A673 (cell line): ENCODE measurements around the gene MAST4. TPM values are rescaled to one million over a fixed set of nuclear protein-coding genes. Genes with fewer than 3 reads are reported as not detected.

ENCODE experiments used
- BruUV-seq: library from RNA; stranded (reverse); fragments of 400-500 nt; replicated peaks from 2 replicates; lab custom pipeline; 2021; lab: Mats Ljungman, UMichigan
- CTCF ChIA-PET: fragments of 300-600 bp; sonication (Branson Sonifier 250); formaldehyde crosslinking; loops from one replicate; lab custom pipeline; 2022; ENCODE audit warnings: antibody characterized with exemption; lab: Charles Lee
- POLR2A ChIA-PET: fragments of 300-600 bp; sonication (Branson Sonifier 250); formaldehyde crosslinking; loops from one replicate; lab custom pipeline; 2022; ENCODE audit warnings: antibody characterized with exemption; ENCODE audit not compliant: low non-redundant PET; lab: Charles Lee
- DNase-seq: peaks from one replicate; pipeline ENCODE4 v3.0.0-alpha.2; 2015; ENCODE audit warnings: low spot score
- H3K27ac ChIP-seq: fragments of 200-600 bp; sonication (generic); 2 replicates; pipeline ENCODE4 v1.5.1; 2016; ENCODE audit warnings: mixed run types, low read depth, mild to moderate bottlenecking, mixed read lengths, antibody characterized with exemption, low read length; ENCODE audit not compliant: poor library complexity, severe bottlenecking
- H3K27me3 ChIP-seq: fragments of 200-600 bp; sonication (generic); replicated peaks from 2 replicates; pipeline ENCODE4 v1.6.1; 2017; ENCODE audit warnings: mixed run types, low read depth, mild to moderate bottlenecking, mixed read lengths, antibody characterized with exemption, low read length; ENCODE audit not compliant: insufficient read depth, poor library complexity
- H3K36me3 ChIP-seq: fragments of 200-600 bp; sonication (generic); 2 replicates; pipeline ENCODE4 v1.6.1; 2016; ENCODE audit warnings: mixed run types, mild to moderate bottlenecking, mixed read lengths, antibody characterized with exemption, low read length; ENCODE audit not compliant: insufficient read depth, poor library complexity, severe bottlenecking
- H3K4me1 ChIP-seq: fragments of 200-600 bp; sonication (generic); 2 replicates; pipeline ENCODE4 v1.6.1; 2017; ENCODE audit warnings: mixed run types, mild to moderate bottlenecking, mixed read lengths, antibody characterized with exemption, low read length; ENCODE audit not compliant: insufficient read depth, poor library complexity, severe bottlenecking
- H3K4me3 ChIP-seq: fragments of 200-600 bp; sonication (generic); 2 replicates; pipeline ENCODE4 v1.5.1; 2016; ENCODE audit warnings: low read depth, mixed run types, mild to moderate bottlenecking, mixed read lengths, low read length; ENCODE audit not compliant: poor library complexity, severe bottlenecking
- H3K9me3 ChIP-seq: fragments of 200-600 bp; sonication (generic); 2 replicates; pipeline ENCODE4 v1.6.1; 2016; ENCODE audit warnings: mixed run types, low read depth, mild to moderate bottlenecking, mixed read lengths, antibody characterized with exemption, low read length; ENCODE audit not compliant: poor library complexity, severe bottlenecking
- EZH2 ChIP-seq: fragments of 200-600 bp; sonication (generic); IDR thresholded peaks from 2 replicates; pipeline ENCODE4 v1.6.1; 2017; ENCODE audit warnings: borderline replicate concordance, low read depth, mild to moderate bottlenecking, mixed read lengths, antibody characterized with exemption, low read length; ENCODE audit not compliant: poor library complexity, severe bottlenecking
- intact Hi-C: fragments of 100-400 bp; cut with micrococcal nuclease; formaldehyde crosslinking; loops from one replicate; pipeline ENCODE4 v1.10.0; 2022; ENCODE audit not compliant: unreplicated experiment
- total RNA-seq: library from RNA; stranded (reverse); gene quantifications from 2 replicates; pipeline ENCODE4 v1.2.3, GENCODE V29; 2021
- TF ChIP-seq, protein P1 (sequence below): fragments of 300-800, 200-600 bp; sonication (generic); conservative IDR thresholded peaks from 2 replicates; pipeline ENCODE4 v1.5.1; 2017; ENCODE audit warnings: low read depth, mild to moderate bottlenecking, antibody characterized with exemption, low read length, moderate library complexity, mixed read lengths

MAST4 gene
- total RNA-seq, 1 experiment from 2014 or later, result 4.5 TPM

DNA sequence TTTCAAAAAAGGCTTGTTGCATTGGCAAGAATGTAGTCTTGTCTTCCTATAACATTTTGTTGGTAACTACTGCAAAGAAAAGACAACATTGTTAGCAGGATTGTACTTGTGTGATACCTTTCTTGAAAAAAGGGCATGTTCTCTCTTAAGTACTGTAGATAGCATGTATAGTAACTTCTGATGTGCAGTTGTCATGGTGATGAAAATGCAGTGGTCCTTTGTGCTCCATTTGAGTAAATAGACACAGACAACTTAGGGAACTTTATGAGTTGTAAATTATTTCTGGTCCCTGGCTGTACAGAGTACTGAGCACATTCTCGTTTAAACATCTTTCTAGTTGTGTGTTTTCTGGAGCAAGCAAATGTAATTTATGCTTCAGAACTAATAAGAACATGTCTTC is 497.1 kb downstream of the MAST4 start:
- ChIA-PET POLR2A (no interaction called here), CTCF (no interaction called here)
- Histone ChIP-seq H3K9me3 (no peaks in the 10 kb centered on the region), H3K27ac (no peak overlapping the region), H3K27me3 (no peaks in the 10 kb centered on the region), H3K4me3 (no peak overlapping the region), H3K36me3 (no peaks in the 10 kb centered on the region), H3K4me1 (peaks cover 4% of the 10 kb centered on the region)
- TF ChIP-seq, protein P1, sequence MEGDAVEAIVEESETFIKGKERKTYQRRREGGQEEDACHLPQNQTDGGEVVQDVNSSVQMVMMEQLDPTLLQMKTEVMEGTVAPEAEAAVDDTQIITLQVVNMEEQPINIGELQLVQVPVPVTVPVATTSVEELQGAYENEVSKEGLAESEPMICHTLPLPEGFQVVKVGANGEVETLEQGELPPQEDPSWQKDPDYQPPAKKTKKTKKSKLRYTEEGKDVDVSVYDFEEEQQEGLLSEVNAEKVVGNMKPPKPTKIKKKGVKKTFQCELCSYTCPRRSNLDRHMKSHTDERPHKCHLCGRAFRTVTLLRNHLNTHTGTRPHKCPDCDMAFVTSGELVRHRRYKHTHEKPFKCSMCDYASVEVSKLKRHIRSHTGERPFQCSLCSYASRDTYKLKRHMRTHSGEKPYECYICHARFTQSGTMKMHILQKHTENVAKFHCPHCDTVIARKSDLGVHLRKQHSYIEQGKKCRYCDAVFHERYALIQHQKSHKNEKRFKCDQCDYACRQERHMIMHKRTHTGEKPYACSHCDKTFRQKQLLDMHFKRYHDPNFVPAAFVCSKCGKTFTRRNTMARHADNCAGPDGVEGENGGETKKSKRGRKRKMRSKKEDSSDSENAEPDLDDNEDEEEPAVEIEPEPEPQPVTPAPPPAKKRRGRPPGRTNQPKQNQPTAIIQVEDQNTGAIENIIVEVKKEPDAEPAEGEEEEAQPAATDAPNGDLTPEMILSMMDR, result no peak
- TF ChIP-seq EZH2, result no peak
- no TSS peak for BruUV-seq
- DNase-seq, result no peak
- intact Hi-C loops, result no loop called here

DNA sequence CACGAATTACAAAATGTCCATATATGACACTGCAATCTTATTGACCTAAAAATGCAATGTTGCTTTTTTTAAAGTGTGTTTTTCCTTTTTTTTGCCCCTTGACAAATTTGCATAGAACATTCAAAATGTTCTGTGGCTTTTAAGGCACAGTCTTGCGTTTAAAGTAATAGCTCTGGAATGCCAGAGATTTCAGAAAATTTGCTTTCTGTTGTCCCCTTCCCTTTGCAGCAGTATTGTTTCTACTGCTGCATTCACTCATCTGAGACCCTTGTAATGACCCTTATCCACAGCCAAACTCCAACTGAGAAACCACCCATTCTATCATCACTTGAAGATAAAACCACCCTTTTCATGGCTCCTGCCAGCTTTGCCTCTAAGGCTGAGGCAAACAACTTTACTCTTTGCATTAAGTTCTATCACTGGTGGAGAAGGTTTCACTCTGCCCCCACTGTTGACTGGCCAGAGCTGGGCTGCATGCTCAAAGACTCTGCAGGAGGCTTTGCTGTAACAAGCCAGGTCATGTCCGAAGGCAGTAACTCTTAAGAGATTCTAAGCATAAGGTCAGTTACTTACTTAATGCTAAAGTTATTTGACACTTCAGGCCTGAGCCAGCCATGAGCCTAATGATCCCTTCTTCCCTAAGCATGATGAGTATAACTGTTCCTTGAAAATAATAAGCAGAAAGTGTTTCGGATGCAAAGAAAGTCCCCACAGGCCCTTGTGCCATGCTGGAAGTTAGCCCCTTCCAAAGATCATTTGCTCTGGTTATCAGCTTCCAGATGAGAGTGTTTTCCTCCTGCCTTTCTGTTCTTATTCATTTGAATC is 498.5 kb downstream of the MAST4 start:
- POLR2A ChIA-PET, result no interaction called here
- H3K27me3 ChIP-seq, result no peaks in the 10 kb centered on the region
- BruUV-seq, result no TSS peak
- H3K4me3 ChIP-seq, result no peak overlapping the region
- CTCF ChIA-PET, result no interaction called here
- no peaks in the 10 kb centered on the region for H3K36me3 ChIP-seq
- no peak overlapping the region for H3K27ac ChIP-seq
- TF ChIP-seq, protein P1, result no peak
- TF ChIP-seq EZH2, result no peak
- DNase-seq, result no peak
- peaks cover 4% of the 10 kb centered on the region for H3K4me1 ChIP-seq
- H3K9me3 ChIP-seq, result no peaks in the 10 kb centered on the region
- intact Hi-C loops, result no loop called here

DNA sequence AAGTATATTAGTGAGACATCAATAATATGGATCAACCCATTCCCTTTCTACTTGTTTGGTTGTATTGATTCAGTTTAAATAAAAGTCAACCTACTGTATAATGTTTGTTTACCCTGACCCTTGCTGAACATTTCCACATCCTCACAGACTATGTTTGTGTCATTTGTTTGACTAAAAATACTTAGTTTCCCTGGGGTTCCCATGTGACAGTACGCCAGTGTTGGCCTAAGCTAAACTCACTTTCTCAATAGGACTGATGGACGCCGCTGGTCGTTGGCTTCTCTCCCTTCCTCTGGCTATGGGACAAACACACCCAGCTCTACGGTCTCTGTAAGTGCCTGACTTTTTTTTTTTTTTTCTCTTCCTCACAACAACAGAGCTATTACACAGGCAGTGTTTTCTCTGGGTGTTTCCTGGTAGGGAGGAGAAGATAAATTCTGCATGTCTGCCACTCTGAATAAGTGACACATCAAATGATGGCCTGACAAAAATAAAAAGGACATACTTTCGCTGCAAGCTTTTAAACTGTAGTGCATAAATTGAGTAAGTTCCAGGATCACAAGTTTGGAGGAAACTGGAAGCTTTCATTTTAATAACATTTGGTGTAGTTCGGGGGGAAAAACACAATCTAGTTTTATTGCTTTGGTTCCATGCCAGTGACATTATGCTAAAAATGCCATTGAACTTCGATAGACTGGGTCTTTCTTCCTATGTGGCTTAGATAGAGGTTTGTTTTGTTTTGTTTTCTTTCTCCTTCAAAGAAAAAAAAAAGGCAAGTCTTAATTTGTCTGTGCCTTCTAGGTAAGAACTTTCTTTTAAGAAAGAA is 499.4 kb downstream of the MAST4 start:
- H3K9me3 ChIP-seq, result no peaks in the 10 kb centered on the region
- peaks cover 4% of the 10 kb centered on the region for H3K4me1 ChIP-seq
- H3K36me3 ChIP-seq, result no peaks in the 10 kb centered on the region
- no peaks in the 10 kb centered on the region for H3K27me3 ChIP-seq
- TF ChIP-seq, protein P1, result no peak
- no peak for TF ChIP-seq EZH2
- intact Hi-C loops, result no loop called here
- no peak overlapping the region for H3K27ac ChIP-seq
- CTCF ChIA-PET, result no interaction called here
- POLR2A ChIA-PET, result no interaction called here
- BruUV-seq, result no TSS peak
- no peak for DNase-seq
- H3K4me3 ChIP-seq, result no peak overlapping the region
